HCT116 (cell line): ENCODE measurements around the gene PCDH15.

Experiments
- CTCF ChIP-seq, 3 experiments: fragments of 200-600 bp in 1 of 3; sonication (generic) in 1 of 3; IDR thresholded peaks in 2 of 3; conservative IDR thresholded peaks in 1 of 3; 2 replicates each; pipeline ENCODE4 v1.5.1; 2012 to 2017; ENCODE audit warnings: low read depth in 2 of 3, low read length in 2 of 3, antibody characterized with exemption in 1 of 3, borderline replicate concordance in 1 of 3, control low read depth in 1 of 3, mild to moderate bottlenecking in 1 of 3, mixed read lengths in 1 of 3, mixed run types in 1 of 3, moderate library complexity in 1 of 3; ENCODE audit not compliant: insufficient read depth in 1 of 3
- EGR1 ChIP-seq: IDR thresholded peaks from 2 replicates; pipeline ENCODE4 v1.6.1; 2012; ENCODE audit warnings: low read depth
- EZH2phosphoT487 ChIP-seq: fragments of 200-600 bp; IDR thresholded peaks from 2 replicates; pipeline ENCODE4 v1.6.1; 2018; ENCODE audit warnings: antibody characterized with exemption, borderline replicate concordance
- FOSL1 ChIP-seq: IDR thresholded peaks from 2 replicates; pipeline ENCODE4 v1.6.1; 2012; ENCODE audit warnings: low read depth
- POLR2A ChIP-seq: IDR thresholded peaks from 2 replicates; pipeline ENCODE4 v1.7.0; 2011; ENCODE audit warnings: borderline replicate concordance; ENCODE audit not compliant: insufficient read depth, insufficient read length; ENCODE audit errors: extremely low read depth
- POLR2AphosphoS5 ChIP-seq: IDR thresholded peaks from 2 replicates; pipeline ENCODE4 v1.6.1; 2011; ENCODE audit warnings: mild to moderate bottlenecking, low read depth, low read length, moderate library complexity
- SIN3A ChIP-seq: IDR thresholded peaks from 2 replicates; pipeline ENCODE4 v1.6.1; 2012; ENCODE audit warnings: low read depth
- SRF ChIP-seq: IDR thresholded peaks from 2 replicates; pipeline ENCODE4 v1.6.1; 2012; ENCODE audit warnings: low read depth
- TCF7L2 ChIP-seq: IDR thresholded peaks from 2 replicates; pipeline ENCODE4 v1.7.0; 2011; ENCODE audit warnings: borderline replicate concordance, inconsistent platforms; ENCODE audit not compliant: insufficient read depth, insufficient read length; ENCODE audit errors: extremely low read depth
- YY1 ChIP-seq: IDR thresholded peaks from 2 replicates; pipeline ENCODE4 v1.6.1; 2011; ENCODE audit warnings: low read length, low read depth, moderate library complexity, mild to moderate bottlenecking; ENCODE audit not compliant: insufficient replicate concordance; ENCODE audit errors: extremely low read depth
- ZFX ChIP-seq: fragments of 450-650 bp; IDR thresholded peaks from 2 replicates; pipeline ENCODE4 v1.6.1; 2017
- ZNF274 ChIP-seq: fragments of 200-500 bp; sonication (Bioruptor generic); IDR thresholded peaks from 2 replicates; pipeline ENCODE4 v1.6.1; 2014; ENCODE audit warnings: mild to moderate bottlenecking, low read depth, low read length, inconsistent platforms
- TF ChIP-seq, protein P1 (sequence below): IDR thresholded peaks from 2 replicates; pipeline ENCODE4 v1.6.1; 2012; ENCODE audit warnings: low read depth
- TF ChIP-seq, protein P2 (sequence below): IDR thresholded peaks from 2 replicates; pipeline ENCODE4 v1.6.1; 2012

DNA sequence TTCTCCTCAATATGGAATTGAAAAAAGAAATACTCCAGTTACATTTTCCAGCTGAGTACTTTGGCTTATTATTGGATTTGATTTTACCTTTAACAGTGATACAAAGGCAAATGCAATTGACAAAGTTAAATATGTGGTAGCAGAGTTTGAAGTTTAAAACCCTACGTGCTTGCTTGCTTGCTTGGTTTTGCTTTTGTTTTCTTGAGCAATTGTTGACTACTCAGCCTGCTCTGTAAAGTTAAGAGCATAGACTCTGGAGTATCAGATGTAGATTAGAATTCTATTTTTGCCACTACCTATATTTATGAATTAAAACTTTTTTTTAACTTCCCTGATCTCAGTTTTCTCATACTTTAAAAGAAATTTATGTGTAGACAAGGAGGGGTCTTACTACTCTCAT lies 51.4 kb downstream of the PCDH15 start:
- TF ChIP-seq CTCF (IDR thresholded peaks at IDR 0.05 in 2 of 3, conservative IDR thresholded peaks at IDR 0.05 in 1 of 3; ENCODE audit: borderline replicate concordance in 1 of 3, insufficient read depth in 1 of 3, low read depth in 2 of 3, low read length in 2 of 3) (no peak), POLR2A (no peak), TCF7L2 (no peak), SIN3A (no peak), SRF (no peak), EGR1 (no peak), ZNF274 (no peak), ZFX (no peak), FOSL1 (no peak), EZH2phosphoT487 (no peak), POLR2AphosphoS5 (no peak), YY1 (no peak)
- TF ChIP-seq, protein P1, sequence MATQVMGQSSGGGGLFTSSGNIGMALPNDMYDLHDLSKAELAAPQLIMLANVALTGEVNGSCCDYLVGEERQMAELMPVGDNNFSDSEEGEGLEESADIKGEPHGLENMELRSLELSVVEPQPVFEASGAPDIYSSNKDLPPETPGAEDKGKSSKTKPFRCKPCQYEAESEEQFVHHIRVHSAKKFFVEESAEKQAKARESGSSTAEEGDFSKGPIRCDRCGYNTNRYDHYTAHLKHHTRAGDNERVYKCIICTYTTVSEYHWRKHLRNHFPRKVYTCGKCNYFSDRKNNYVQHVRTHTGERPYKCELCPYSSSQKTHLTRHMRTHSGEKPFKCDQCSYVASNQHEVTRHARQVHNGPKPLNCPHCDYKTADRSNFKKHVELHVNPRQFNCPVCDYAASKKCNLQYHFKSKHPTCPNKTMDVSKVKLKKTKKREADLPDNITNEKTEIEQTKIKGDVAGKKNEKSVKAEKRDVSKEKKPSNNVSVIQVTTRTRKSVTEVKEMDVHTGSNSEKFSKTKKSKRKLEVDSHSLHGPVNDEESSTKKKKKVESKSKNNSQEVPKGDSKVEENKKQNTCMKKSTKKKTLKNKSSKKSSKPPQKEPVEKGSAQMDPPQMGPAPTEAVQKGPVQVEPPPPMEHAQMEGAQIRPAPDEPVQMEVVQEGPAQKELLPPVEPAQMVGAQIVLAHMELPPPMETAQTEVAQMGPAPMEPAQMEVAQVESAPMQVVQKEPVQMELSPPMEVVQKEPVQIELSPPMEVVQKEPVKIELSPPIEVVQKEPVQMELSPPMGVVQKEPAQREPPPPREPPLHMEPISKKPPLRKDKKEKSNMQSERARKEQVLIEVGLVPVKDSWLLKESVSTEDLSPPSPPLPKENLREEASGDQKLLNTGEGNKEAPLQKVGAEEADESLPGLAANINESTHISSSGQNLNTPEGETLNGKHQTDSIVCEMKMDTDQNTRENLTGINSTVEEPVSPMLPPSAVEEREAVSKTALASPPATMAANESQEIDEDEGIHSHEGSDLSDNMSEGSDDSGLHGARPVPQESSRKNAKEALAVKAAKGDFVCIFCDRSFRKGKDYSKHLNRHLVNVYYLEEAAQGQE: no peak
- TF ChIP-seq, protein P2, sequence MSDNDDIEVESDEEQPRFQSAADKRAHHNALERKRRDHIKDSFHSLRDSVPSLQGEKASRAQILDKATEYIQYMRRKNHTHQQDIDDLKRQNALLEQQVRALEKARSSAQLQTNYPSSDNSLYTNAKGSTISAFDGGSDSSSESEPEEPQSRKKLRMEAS: no peak
